Medulla oblongata (tissue), 1 donor: ENCODE data around the gene ATXN7L1.
"Not testable (repeated sequence)": the region's sequence is repeated elsewhere in the genome, so short reads cannot be mapped to it uniquely, and the experiment has no call there.

Source experiments
- DNase-seq: peaks from one replicate; pipeline ENCODE4 v3.0.0-alpha.2; 2015; ENCODE audit errors: extremely low spot score

The ATXN7L1 gene

DNA sequence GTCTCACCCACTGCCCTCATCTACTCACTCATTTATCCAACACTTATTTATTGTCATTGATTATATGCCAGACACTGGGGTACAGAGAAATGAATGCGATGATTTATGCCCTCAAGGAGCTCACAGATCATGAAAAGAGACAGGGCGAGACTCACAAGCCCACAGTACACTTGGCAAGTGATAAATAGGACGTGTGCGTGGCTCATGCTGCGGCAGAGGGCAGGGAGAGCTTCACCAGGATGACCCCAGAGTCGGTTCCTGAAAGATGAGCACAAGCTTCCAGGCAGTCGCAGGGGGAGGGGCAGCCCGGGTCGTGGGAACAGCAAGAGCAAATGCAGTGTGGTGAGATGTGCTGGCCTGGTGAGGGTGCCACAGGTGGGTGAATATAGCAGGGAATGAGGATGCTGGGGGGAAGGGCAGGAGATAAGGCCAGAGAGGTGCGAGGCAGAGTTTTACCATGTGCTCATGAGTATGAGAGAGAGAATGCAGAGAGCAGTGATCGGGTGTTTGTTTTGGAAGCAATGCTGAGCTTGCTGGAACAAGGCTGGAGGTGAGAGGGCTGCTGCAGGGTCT is 70.9 kb downstream of the ATXN7L1 start:
- DNase-seq: no peak

- DNase-seq: no peak
Observed at GRCh38 chr7:105803429-105803736, 73.0 kb downstream of the ATXN7L1 start.

- no peak for DNase-seq
Observed at GRCh38 chr7:105802604-105803428, 73.6 kb downstream of the ATXN7L1 start.

- no peak for DNase-seq
Observed at GRCh38 chr7:105800849-105801534, 75.4 kb downstream of the ATXN7L1 start.

- DNase-seq: no peak
Observed at GRCh38 chr7:105800442-105800841, 76.0 kb downstream of the ATXN7L1 start.

DNA sequence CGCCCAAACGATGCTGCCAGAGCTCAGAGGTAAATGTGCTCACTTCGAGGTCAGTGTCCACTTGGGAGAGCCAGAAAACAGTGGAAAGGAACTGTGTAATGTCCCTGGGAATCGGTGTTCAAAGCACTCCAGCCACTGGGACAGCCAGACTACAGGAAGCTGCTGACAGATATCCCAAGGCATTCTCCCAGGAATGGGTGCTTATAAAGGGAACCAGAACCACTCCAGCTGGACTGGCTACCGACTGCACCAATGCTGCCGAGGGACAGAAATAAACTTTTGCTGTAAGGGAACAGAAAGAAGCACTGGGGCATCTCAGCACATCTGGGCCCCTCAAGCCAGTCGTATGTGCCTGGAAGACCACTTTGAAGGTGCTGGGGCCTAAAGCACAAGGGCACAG is 76.7 kb downstream of the ATXN7L1 start:
- DNase-seq: no peak

DNA sequence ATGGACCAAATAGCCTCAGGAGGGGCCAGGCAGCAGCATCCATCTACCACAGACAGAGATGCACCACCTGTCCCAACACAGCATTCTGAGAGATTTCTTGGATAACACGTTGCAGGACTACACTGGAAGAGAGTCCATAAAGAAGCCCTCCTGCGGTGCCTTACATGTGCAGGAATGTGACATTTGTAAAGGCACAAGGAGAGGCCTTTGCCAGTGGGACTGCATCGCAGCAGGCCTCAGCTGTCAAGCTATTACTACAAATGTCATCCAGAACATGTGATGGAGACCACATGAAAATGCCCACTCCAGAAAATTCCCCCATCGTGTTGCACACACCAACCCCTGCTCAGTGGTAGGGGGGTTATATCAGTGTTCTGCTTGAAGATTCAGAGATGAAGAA is 77.4 kb downstream of the ATXN7L1 start:
- DNase-seq: no peak

GRCh38 chr7:105797652-105798051 is 78.7 kb downstream of the ATXN7L1 start:
- DNase-seq: no peak

- DNase-seq: no peak
Observed at GRCh38 chr7:105796365-105796764, 80.0 kb downstream of the ATXN7L1 start.

- peak; percentile 10 for DNase-seq
Observed at GRCh38 chr7:105794741-105795729, 81.4 kb downstream of the ATXN7L1 start.

DNA sequence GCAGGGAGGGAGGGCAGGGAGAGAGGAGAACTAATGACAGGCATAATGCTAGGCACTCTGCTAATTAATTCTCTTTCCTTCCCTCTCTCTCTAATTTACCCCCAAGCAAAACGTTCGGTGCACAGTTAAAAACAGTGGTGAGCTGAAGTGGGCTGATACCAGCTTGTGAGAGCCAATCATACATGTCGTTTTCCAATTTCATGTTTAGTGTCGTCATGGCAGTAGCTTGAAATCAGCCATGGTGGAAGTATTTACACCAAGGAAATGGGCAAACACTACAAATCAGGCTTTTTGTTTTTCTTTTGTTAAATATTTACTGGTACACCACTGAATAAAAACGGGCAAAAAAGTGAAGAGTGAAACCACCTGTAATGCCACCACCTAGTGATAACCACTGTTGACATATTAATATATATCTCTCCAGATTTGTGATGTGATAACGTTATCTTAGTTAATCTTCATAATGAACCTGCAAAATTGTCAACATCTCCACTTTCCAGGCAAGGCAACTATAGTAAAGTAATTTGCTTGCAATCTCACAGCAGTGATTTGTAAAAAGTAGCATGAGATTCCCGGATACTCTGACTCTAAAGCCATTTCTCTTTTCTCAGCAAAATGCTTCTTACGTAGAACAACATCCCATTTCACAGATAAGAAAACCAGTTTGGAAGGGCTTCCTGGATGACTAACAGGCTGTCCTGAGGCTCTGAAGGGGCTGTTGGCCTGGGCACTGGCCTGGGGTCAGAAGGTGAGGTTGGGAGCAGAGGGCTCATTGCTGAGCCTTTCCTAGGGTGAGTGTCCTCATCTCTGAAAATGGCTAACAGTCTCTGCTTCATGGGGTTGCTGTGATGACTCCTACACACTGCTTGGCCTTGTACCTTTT is 83.7 kb downstream of the ATXN7L1 start:
- DNase-seq: no peak

DNA sequence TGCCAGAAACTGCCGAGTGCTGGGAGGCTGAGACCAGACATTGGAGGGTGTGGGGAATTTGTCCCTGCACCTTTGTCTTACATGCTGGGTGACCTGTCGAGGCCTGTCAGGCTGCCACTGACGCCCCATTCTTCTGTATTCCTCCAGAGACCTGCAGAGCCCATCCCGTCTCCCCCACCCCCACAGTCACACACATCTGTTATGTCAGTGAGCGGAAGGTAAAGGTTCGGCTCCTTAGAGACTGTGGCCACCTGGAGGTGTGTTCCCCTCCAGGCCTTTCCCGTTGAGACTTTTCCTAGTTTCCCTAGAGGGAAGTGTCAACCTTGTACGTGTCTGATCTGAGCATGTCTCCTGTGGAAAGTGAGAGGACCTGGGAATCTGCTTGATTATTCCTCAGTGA is 84.5 kb downstream of the ATXN7L1 start:
- no peak for DNase-seq

DNA sequence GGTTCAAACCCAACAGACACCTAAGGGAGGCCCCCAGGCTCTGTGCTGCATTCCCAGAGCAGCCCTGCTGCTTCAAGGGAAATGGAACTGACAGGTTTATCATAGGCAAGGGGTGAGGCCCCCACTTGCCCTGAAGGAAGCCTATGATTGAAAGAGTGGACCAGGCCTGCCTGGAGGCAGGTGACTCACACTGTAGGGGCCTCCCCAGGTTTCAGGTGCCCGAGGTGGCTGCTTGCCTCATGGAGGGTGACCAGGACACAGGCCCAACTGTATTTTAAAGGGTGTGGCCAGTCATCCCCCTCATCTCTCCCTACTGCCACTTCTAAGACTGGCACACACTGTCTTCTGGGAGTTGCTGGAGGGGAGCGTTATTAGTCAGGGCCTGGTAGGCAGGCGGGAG is 85.4 kb downstream of the ATXN7L1 start:
- DNase-seq: no peak

DNA sequence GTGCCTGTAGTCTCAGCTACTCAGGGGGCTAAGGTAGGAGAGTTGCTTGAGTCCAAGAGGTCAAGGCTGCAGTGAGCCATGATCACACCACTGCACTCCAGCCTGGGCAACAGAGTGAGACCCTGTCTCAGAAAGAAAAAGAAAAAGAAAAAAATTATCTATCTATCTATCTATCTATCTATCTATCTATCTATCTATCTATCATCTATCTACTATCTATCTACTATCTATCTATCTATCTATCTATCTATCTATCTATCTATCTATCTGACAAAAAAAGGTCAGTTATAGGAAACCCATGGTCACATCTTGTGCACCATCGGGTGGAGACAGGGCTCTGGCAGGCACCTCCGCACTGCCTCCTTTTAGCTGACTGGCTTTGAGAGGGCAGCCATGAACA is 85.9 kb downstream of the ATXN7L1 start:
- not testable (repeated sequence) for DNase-seq

DNA sequence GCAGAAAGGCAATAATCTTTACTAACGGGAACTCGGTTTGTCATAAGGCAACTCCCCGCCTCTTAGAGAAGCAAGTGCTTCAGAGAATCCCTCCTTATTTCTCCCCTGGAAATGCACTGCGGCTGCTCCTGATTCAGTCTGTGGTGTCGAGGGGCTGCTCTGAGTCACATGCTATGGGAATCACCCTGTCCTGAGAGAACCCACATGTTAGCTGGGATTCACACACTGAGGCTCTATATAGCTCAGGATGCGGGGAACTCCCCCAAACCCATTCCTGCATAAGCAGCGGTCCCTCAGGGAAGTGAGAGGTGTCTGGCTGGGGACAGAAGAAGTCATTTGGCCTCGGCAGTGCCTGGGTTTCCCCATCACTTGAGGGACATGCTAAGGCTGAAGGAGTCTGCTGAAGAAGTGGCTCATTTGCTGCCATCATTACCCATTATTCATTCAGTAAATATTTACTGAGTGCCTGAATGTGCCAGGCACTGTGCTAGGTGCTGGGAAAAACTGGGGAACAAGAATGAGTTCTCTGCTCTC is 87.5 kb downstream of the ATXN7L1 start:
- DNase-seq: no peak

DNA sequence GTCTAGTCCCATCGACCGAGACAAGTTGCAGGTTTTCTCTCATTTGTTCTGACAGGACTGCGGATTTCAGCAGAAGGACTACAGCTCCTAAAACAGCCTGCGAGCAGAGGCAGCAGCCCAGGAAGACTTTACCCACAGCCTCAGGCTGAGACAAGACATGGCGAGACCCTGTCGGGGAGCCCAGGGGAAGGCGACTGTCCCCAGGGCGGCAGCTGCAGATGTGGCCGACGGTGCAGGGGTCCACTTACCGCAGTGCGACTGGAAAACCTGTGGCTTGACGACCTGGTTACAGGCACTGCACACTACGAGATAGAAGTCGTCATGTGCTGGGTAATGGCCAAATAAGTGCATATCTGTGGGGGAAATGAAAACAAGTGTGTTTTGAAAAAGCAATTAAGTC is 88.0 kb downstream of the ATXN7L1 start:
- DNase-seq: no peak

- DNase-seq: no peak
Observed at GRCh38 chr7:105787793-105788192, 88.6 kb downstream of the ATXN7L1 start.

GRCh38 chr7:105786520-105787470 is 89.6 kb downstream of the ATXN7L1 start:
- no peak for DNase-seq

- no peak for DNase-seq
Observed at GRCh38 chr7:105782391-105783042, 93.9 kb downstream of the ATXN7L1 start.
